ENCODE results near the gene TOMM22. TPM values are rescaled to one million over a fixed set of nuclear protein-coding genes. Genes with fewer than 3 reads are reported as not detected.
A peak's percentile ranks its signal among the peaks of the same experiment; 100 is the strongest.

TOMM22 gene
- total and polyA plus RNA-seq, 4 donors, result 25.6 to 57.7 (median 29.2) TPM

DNA sequence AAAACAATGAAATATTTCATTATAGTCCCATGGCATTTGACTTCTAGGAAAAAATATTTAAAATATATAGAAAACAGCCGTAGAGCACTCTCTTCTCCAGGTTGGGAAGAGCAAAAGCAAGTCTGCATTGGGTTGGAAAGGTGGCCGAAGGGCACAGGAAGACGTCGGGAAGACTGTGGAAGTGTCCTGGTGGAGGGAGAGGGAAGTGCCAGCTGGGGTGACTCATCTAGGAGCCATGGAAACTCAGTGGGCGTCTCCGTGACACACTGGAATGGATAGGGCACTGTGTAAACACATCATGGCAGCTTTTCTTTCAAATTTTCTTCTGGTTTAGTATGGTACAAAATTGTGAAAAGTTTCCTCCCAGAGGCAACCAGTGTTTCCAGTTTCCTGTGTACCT, 36.7 kb downstream of the TOMM22 start:
- no peaks in the 10 kb centered on the region for H3K27me3 ChIP-seq (ENCODE audit: control insufficient read depth in 3 of 3, insufficient read depth in 3 of 3, low read length in 2 of 3)
- H3K4me3 ChIP-seq, result no peak overlapping the region
- peaks cover 0 to 16% (median 3%) of the 10 kb centered on the region in 5 donors for H3K4me1 ChIP-seq (ENCODE audit: control insufficient read depth in 5 of 5, insufficient read depth in 5 of 5, low read length in 5 of 5)
- peaks cover 18 to 36% (median 30%) of the 10 kb centered on the region in 4 donors for H3K36me3 ChIP-seq (ENCODE audit: control insufficient read depth in 4 of 4, insufficient read depth in 4 of 4, low read length in 4 of 4)
- H3K9ac ChIP-seq (ENCODE audit: insufficient read depth in 1 of 2, low read length in 2 of 2), result no peak overlapping the region
- TF ChIP-seq, protein P1, sequence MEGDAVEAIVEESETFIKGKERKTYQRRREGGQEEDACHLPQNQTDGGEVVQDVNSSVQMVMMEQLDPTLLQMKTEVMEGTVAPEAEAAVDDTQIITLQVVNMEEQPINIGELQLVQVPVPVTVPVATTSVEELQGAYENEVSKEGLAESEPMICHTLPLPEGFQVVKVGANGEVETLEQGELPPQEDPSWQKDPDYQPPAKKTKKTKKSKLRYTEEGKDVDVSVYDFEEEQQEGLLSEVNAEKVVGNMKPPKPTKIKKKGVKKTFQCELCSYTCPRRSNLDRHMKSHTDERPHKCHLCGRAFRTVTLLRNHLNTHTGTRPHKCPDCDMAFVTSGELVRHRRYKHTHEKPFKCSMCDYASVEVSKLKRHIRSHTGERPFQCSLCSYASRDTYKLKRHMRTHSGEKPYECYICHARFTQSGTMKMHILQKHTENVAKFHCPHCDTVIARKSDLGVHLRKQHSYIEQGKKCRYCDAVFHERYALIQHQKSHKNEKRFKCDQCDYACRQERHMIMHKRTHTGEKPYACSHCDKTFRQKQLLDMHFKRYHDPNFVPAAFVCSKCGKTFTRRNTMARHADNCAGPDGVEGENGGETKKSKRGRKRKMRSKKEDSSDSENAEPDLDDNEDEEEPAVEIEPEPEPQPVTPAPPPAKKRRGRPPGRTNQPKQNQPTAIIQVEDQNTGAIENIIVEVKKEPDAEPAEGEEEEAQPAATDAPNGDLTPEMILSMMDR (IDR thresholded peaks at IDR 0.05; ENCODE audit: control extremely low read depth, extremely low read depth), result no peak
- H3K9me3 ChIP-seq (ENCODE audit: control insufficient read depth in 4 of 4, insufficient read depth in 3 of 4, low read length in 3 of 4), result peaks cover 0 to 1% (median 0%) of the 10 kb centered on the region in 4 donors
- no peak overlapping the region for H3K27ac ChIP-seq (ENCODE audit: low read depth in 1 of 2, low read length in 1 of 2)
- DNase-seq, result no peak
- peak; percentile 78 for ATAC-seq (ENCODE audit: insufficient read depth, low FRiP score)
- 37 to 63% methylated on average over 6 of the region's 6 CpGs for WGBS, 2 donors

DNA sequence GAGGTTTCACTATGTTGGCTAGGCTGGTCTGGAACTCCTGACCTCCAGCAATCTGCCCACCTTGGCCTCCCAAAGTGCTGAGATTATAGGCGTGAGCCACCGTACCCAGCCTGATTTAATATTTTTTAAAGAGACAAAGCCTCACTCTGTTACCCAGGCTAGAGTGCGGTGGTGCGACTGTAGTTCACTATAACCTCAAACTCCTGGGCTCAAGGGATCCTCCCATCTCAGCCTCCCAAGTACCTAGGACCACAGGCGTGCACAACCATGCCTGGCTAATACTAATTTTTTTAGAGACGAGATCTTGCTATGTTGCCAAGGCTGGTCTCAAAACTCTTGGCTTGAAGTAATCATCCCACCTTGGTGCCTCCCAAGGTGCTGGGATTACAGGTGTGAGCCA, 37.4 kb downstream of the TOMM22 start:
- peaks cover 0 to 1% (median 0%) of the 10 kb centered on the region in 4 donors for H3K9me3 ChIP-seq (ENCODE audit: control insufficient read depth in 4 of 4, insufficient read depth in 3 of 4, low read length in 3 of 4)
- H3K9ac ChIP-seq (ENCODE audit: insufficient read depth in 1 of 2, low read length in 2 of 2), result no peak overlapping the region
- H3K36me3 ChIP-seq (ENCODE audit: control insufficient read depth in 4 of 4, insufficient read depth in 4 of 4, low read length in 4 of 4), result peaks cover 22 to 43% (median 33%) of the 10 kb centered on the region in 4 donors
- no peak for DNase-seq
- H3K27me3 ChIP-seq (ENCODE audit: control insufficient read depth in 3 of 3, insufficient read depth in 3 of 3, low read length in 2 of 3), result no peaks in the 10 kb centered on the region
- H3K4me3 ChIP-seq, result no peak overlapping the region
- ATAC-seq (ENCODE audit: insufficient read depth, low FRiP score), result no peak
- 93% methylated on average over 6 of the region's 6 CpGs for WGBS, 2 donors
- TF ChIP-seq, protein P1 (IDR thresholded peaks at IDR 0.05; ENCODE audit: control extremely low read depth, extremely low read depth), result no peak
- peaks cover 0 to 12% (median 0%) of the 10 kb centered on the region in 5 donors for H3K4me1 ChIP-seq (ENCODE audit: control insufficient read depth in 5 of 5, insufficient read depth in 5 of 5, low read length in 5 of 5)
- no peak overlapping the region for H3K27ac ChIP-seq (ENCODE audit: low read depth in 1 of 2, low read length in 1 of 2)

DNA sequence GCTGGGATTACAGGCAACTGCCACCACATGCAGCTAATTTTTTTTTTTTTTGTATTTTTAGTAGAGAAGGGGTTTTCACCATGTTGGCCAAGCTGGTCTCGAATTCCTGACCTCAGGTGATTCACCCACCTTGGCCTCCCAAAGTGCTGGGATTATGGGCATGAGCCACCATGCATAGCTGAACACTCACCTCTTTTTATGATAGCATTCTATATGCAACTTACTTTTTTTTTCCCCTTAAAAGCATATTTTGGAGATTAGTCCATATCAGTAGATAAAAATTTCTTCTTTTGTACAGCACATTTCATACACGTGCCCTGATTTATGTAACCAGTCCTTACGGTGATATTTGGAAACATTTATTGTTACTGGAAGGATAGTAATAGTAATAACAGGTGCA, 38.6 kb downstream of the TOMM22 start:
- 77 to 91% methylated on average over 3 of the region's 3 CpGs for WGBS, 2 donors
- H3K4me3 ChIP-seq, result no peak overlapping the region
- no peaks in the 10 kb centered on the region for H3K27me3 ChIP-seq (ENCODE audit: control insufficient read depth in 3 of 3, insufficient read depth in 3 of 3, low read length in 2 of 3)
- no peak overlapping the region for H3K27ac ChIP-seq (ENCODE audit: low read depth in 1 of 2, low read length in 1 of 2)
- H3K9me3 ChIP-seq (ENCODE audit: control insufficient read depth in 4 of 4, insufficient read depth in 3 of 4, low read length in 3 of 4), result peaks cover 0 to 1% (median 0%) of the 10 kb centered on the region in 4 donors
- no peak for ATAC-seq (ENCODE audit: insufficient read depth, low FRiP score)
- peaks cover 0 to 6% (median 0%) of the 10 kb centered on the region in 5 donors for H3K4me1 ChIP-seq (ENCODE audit: control insufficient read depth in 5 of 5, insufficient read depth in 5 of 5, low read length in 5 of 5)
- H3K9ac ChIP-seq (ENCODE audit: insufficient read depth in 1 of 2, low read length in 2 of 2), result no peak overlapping the region
- TF ChIP-seq, protein P1 (IDR thresholded peaks at IDR 0.05; ENCODE audit: control extremely low read depth, extremely low read depth), result no peak
- DNase-seq, result no peak
- H3K36me3 ChIP-seq (ENCODE audit: control insufficient read depth in 4 of 4, insufficient read depth in 4 of 4, low read length in 4 of 4), result peaks cover 28 to 53% (median 40%) of the 10 kb centered on the region in 4 donors

DNA sequence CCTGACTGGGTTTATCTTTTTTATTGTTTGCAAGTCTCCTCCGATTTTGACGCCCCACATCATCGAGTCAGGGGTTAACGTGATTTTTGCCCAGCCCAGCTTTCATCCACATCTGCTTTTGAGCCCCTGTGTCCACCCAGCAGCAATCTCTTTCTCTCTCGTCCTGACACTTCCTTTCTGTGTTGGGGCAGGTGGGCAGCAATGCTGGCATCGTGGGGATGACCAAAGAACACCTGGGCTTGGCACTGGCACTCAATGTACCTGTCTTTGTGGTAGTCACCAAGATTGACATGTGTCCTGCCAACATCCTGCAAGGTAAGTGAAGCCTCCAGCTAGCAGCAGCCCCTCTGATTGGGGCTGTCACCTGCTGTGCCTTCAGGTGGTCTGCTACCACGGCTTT, 39.8 kb downstream of the TOMM22 start:
- H3K9ac ChIP-seq (ENCODE audit: insufficient read depth in 1 of 2, low read length in 2 of 2), result no peak overlapping the region
- no peak overlapping the region for H3K27ac ChIP-seq (ENCODE audit: low read depth in 1 of 2, low read length in 1 of 2)
- peaks cover 0 to 1% (median 0%) of the 10 kb centered on the region in 4 donors for H3K9me3 ChIP-seq (ENCODE audit: control insufficient read depth in 4 of 4, insufficient read depth in 3 of 4, low read length in 3 of 4)
- H3K27me3 ChIP-seq (ENCODE audit: control insufficient read depth in 3 of 3, insufficient read depth in 3 of 3, low read length in 2 of 3), result no peaks in the 10 kb centered on the region
- peaks cover 40 to 61% (median 45%) of the 10 kb centered on the region in 4 donors for H3K36me3 ChIP-seq (ENCODE audit: control insufficient read depth in 4 of 4, insufficient read depth in 4 of 4, low read length in 4 of 4)
- H3K4me3 ChIP-seq, result no peak overlapping the region
- no peak for DNase-seq
- TF ChIP-seq, protein P1 (IDR thresholded peaks at IDR 0.05; ENCODE audit: control extremely low read depth, extremely low read depth), result no peak
- WGBS, 2 donors, result 94 to 97% methylated on average over 7 of the region's 7 CpGs
- no peak for ATAC-seq (ENCODE audit: insufficient read depth, low FRiP score)
- H3K4me1 ChIP-seq (ENCODE audit: control insufficient read depth in 5 of 5, insufficient read depth in 5 of 5, low read length in 5 of 5), result peaks cover 0 to 2% (median 0%) of the 10 kb centered on the region in 5 donors
